GM12878 (cell line): ENCODE data around the gene SMARCD1.

Experiments used
- EP300 ChIP-seq, 2 experiments: fragments of 150-350 bp in 1 of 2; IDR thresholded peaks; 2 replicates each; pipeline ENCODE4 v1.6.1; 2011 to 2012; ENCODE audit warnings: low read depth in 2 of 2, low read length in 2 of 2, borderline replicate concordance in 1 of 2, improper control_type of control experiment in 1 of 2, inconsistent platforms in 1 of 2; ENCODE audit not compliant: control insufficient read depth in 1 of 2
- HDAC2 ChIP-seq: fragments of 200-600 bp; sonication (generic); IDR thresholded peaks from 2 replicates; pipeline ENCODE4 v1.6.1; 2017
- NBN ChIP-seq: fragments of 450-650 bp; IDR thresholded peaks from 2 replicates; pipeline ENCODE4 v1.6.1; 2016

GRCh38 chr12:50061946-50062686, 23.0 kb upstream of the SMARCD1 start:
- no peak for TF ChIP-seq NBN
- no peak for TF ChIP-seq HDAC2
- TF ChIP-seq EP300 (IDR thresholded peaks at IDR 0.05; ENCODE audit: borderline replicate concordance in 1 of 2, control insufficient read depth in 1 of 2, low read depth in 2 of 2, low read length in 2 of 2) = no peak
